SK-N-MC (cell line): ENCODE measurements around the gene HNRNPF.

Source experiments
- DNase-seq: peaks from one replicate; pipeline ENCODE4 v3.0.0-alpha.2; 2011; ENCODE audit warnings: low read depth, low spot score
- H3K27ac ChIP-seq: fragments of 200-600 bp; sonication (generic); 2 replicates; pipeline ENCODE4 v1.5.1; 2016; ENCODE audit warnings: mixed run types
- H3K36me3 ChIP-seq: fragments of 200-600 bp; sonication (generic); 2 replicates; pipeline ENCODE4 v1.6.1; 2017; ENCODE audit warnings: antibody characterized with exemption, low read length, mixed read lengths; ENCODE audit not compliant: insufficient read depth
- H3K4me3 ChIP-seq: fragments of 200-600 bp; sonication (generic); 2 replicates; pipeline ENCODE4 v1.5.1; 2016
- H3K9ac ChIP-seq: fragments of 200-600 bp; sonication (generic); 2 replicates; pipeline ENCODE4 v1.8.0; 2017; ENCODE audit warnings: mixed run types, mixed read lengths; ENCODE audit not compliant: insufficient read length
- H3K9me3 ChIP-seq: fragments of 200-600 bp; sonication (generic); 2 replicates; pipeline ENCODE4 v1.6.1; 2017; ENCODE audit warnings: low read depth, mild to moderate bottlenecking, antibody characterized with exemption, low read length, moderate library complexity, mixed read lengths
- EZH2 ChIP-seq: fragments of 200-600 bp; sonication (generic); IDR thresholded peaks from one replicate; pipeline ENCODE4 v1.6.1; 2017; ENCODE audit warnings: antibody characterized with exemption
- FOXP2 ChIP-seq: optimal IDR thresholded peaks from 2 replicates; pipeline ENCODE3; 2011; ENCODE audit warnings: mild to moderate bottlenecking, moderate library complexity; ENCODE audit not compliant: insufficient read depth; ENCODE audit errors: extremely low read length, control extremely low read depth
- POLR2AphosphoS5 ChIP-seq: IDR thresholded peaks from 2 replicates; pipeline ENCODE4 v1.6.1; 2012; ENCODE audit warnings: mild to moderate bottlenecking, low read depth, low read length, borderline replicate concordance

The HNRNPF gene

GRCh38 chr10:43411536-43411935 is 2.5 kb upstream of the HNRNPF start:
- no peak overlapping the region for H3K4me3 ChIP-seq
- H3K9ac ChIP-seq: no peak overlapping the region
- H3K9me3 ChIP-seq: no peaks in the 10 kb centered on the region
- no peaks in the 10 kb centered on the region for H3K36me3 ChIP-seq
- no peak for DNase-seq
- TF ChIP-seq FOXP2 (no peak), EZH2 (no peak), POLR2AphosphoS5 (no peak)
- no peak overlapping the region for H3K27ac ChIP-seq

- no peak for DNase-seq
- Histone ChIP-seq H3K4me3 (no peak overlapping the region), H3K9me3 (no peaks in the 10 kb centered on the region), H3K9ac (no peak overlapping the region), H3K27ac (no peak overlapping the region), H3K36me3 (no peaks in the 10 kb centered on the region)
- no peak for TF ChIP-seq POLR2AphosphoS5
- TF ChIP-seq FOXP2: no peak
Measured at GRCh38 chr10:43410345-43410744, 1.4 kb upstream of the HNRNPF start.

GRCh38 chr10:43409385-43410109 is 561 bp upstream of the HNRNPF start:
- peak overlapping the region; percentile 86 for H3K4me3 ChIP-seq
- no peaks in the 10 kb centered on the region for H3K9me3 ChIP-seq
- H3K27ac ChIP-seq: 0 out of 2 replicates have a peak overlapping the region, but pooled peaks have one; percentile 36
- TF ChIP-seq FOXP2: no peak
- no peak for TF ChIP-seq EZH2
- TF ChIP-seq POLR2AphosphoS5: no peak
- no peak for DNase-seq
- no peak overlapping the region for H3K9ac ChIP-seq
- no peaks in the 10 kb centered on the region for H3K36me3 ChIP-seq

- TF ChIP-seq POLR2AphosphoS5: no peak
- TF ChIP-seq FOXP2: no peak
- no peak for TF ChIP-seq EZH2
- peak overlapping the region; percentile 97 for H3K27ac ChIP-seq
- peak overlapping the region; percentile 94 for H3K9ac ChIP-seq
- H3K36me3 ChIP-seq: peaks cover 5% of the 10 kb centered on the region
- DNase-seq: no peak
- peak overlapping the region; percentile 86 for H3K4me3 ChIP-seq
- no peaks in the 10 kb centered on the region for H3K9me3 ChIP-seq
Measured at GRCh38 chr10:43408331-43408709, 666 bp downstream of the HNRNPF start.

GRCh38 chr10:43407576-43408330 is 1.2 kb downstream of the HNRNPF start:
- H3K9me3 ChIP-seq: no peaks in the 10 kb centered on the region
- H3K9ac ChIP-seq: peak overlapping the region; percentile 94
- no peak for DNase-seq
- H3K27ac ChIP-seq: peak overlapping the region; percentile 97
- peak overlapping the region; percentile 86 for H3K4me3 ChIP-seq
- TF ChIP-seq FOXP2 (no peak), POLR2AphosphoS5 (peak; percentile 85)
- H3K36me3 ChIP-seq: peaks cover 7% of the 10 kb centered on the region

- Histone ChIP-seq H3K4me3 (peak overlapping the region; percentile 86), H3K9ac (peak overlapping the region; percentile 94), H3K27ac (peak overlapping the region; percentile 97), H3K9me3 (no peaks in the 10 kb centered on the region), H3K36me3 (peaks cover 7% of the 10 kb centered on the region)
- no peak for DNase-seq
- TF ChIP-seq POLR2AphosphoS5: no peak
- TF ChIP-seq FOXP2: no peak
Measured at GRCh38 chr10:43407148-43407575, 1.8 kb downstream of the HNRNPF start.

GRCh38 chr10:43404704-43405084 is 4.3 kb downstream of the HNRNPF start:
- no peak overlapping the region for H3K9ac ChIP-seq
- DNase-seq: no peak
- no peaks in the 10 kb centered on the region for H3K9me3 ChIP-seq
- H3K36me3 ChIP-seq: peaks cover 10% of the 10 kb centered on the region
- no peak for TF ChIP-seq EZH2
- TF ChIP-seq POLR2AphosphoS5: no peak
- TF ChIP-seq FOXP2: no peak
- no peak overlapping the region for H3K27ac ChIP-seq
- no peak overlapping the region; the same call in 1 of the 2 replicates for H3K4me3 ChIP-seq

GRCh38 chr10:43403911-43404703 is 4.9 kb downstream of the HNRNPF start:
- Histone ChIP-seq H3K9ac (no peak overlapping the region), H3K36me3 (peaks cover 14% of the 10 kb centered on the region)

More at GRCh38 chr10:43403911-43404703, 4.9 kb downstream of the HNRNPF start:
- TF ChIP-seq EZH2 (no peak), POLR2AphosphoS5 (no peak), FOXP2 (no peak)
- Histone ChIP-seq H3K9me3 (no peaks in the 10 kb centered on the region), H3K27ac (no peak overlapping the region), H3K4me3 (no peak overlapping the region)
- DNase-seq: no peak
